ENCODE results near the gene PDE6A.

DNA sequence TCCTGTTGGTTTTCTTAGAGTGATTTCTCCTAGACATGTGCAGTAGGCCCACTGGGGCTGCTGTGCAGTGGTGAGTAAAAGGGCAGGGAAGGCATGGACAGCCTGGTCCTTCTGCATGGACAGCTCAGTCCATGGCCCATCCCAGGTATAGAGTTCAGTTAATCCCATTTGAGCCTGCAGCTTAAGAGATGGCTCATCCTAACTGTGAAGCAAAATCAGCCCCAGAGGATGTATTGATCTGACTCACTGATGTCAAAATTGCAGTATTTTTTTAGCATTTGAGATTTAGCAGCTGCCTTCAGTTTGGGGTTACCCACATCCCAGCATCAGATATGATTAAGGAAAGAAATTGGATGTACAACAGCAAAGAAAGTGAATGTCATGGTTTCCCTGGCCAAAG lies 93.4 kb downstream of the PDE6A start:
- TF ChIP-seq, protein P1, sequence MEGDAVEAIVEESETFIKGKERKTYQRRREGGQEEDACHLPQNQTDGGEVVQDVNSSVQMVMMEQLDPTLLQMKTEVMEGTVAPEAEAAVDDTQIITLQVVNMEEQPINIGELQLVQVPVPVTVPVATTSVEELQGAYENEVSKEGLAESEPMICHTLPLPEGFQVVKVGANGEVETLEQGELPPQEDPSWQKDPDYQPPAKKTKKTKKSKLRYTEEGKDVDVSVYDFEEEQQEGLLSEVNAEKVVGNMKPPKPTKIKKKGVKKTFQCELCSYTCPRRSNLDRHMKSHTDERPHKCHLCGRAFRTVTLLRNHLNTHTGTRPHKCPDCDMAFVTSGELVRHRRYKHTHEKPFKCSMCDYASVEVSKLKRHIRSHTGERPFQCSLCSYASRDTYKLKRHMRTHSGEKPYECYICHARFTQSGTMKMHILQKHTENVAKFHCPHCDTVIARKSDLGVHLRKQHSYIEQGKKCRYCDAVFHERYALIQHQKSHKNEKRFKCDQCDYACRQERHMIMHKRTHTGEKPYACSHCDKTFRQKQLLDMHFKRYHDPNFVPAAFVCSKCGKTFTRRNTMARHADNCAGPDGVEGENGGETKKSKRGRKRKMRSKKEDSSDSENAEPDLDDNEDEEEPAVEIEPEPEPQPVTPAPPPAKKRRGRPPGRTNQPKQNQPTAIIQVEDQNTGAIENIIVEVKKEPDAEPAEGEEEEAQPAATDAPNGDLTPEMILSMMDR (conservative IDR thresholded peaks at IDR 0.05; ENCODE audit: low read length), result no peak
- no peak for TF ChIP-seq EZH2phosphoT487 (IDR thresholded peaks at IDR 0.05; ENCODE audit: borderline replicate concordance, low read depth, low read length)

All from OCI-LY7 (cell line).